ENCODE measurements around the gene PTK7. TPM values are rescaled to one million over a fixed set of nuclear protein-coding genes. Genes with fewer than 3 reads are reported as not detected.
"Not testable (repeated sequence)": the region's sequence is repeated elsewhere in the genome, so short reads cannot be mapped to it uniquely, and the experiment has no call there.

The PTK7 gene
- total and polyA plus RNA-seq, 5 donors from 2014 or later = 0.25 to 2.3 TPM; not detected in 3

DNA sequence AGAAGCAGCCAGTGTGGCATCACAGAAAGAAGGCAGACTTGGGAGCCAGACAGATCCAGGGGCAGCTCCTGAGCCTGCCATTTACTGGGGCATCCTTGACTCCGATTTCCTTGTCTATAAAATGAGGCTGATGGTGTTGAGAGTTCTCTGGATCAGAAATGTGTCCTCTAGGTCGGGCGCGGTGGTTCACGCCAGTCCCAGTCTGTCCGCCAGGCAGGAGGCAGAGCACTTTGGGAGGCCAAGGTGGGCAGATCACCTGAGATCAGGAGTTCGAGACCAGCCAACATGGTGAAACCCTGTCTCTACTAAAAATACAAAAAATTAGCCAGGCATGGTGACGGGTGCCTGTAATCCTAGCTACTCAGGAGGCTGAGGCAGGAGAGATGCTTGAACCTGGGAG, 41.4 kb downstream of the PTK7 start:
- DNase-seq; H3K27ac ChIP-seq (ENCODE audit: insufficient read depth, low read length, poor library complexity, severe bottlenecking); H3K36me3 ChIP-seq (ENCODE audit: control insufficient read depth, insufficient read depth, low read length); H3K4me3 Mint-ChIP-seq; H3K27me3 Mint-ChIP-seq; ATAC-seq (ENCODE audit: low read depth in 2 of 2); H3K4me1 Mint-ChIP-seq; H3K27me3 ChIP-seq (ENCODE audit: control insufficient read depth, insufficient read depth, low read length); H3K4me3 ChIP-seq (ENCODE audit: low read depth, low read length); H3K9me3 Mint-ChIP-seq; H3K27ac Mint-ChIP-seq; H3K4me1 ChIP-seq (ENCODE audit: control insufficient read depth, insufficient read depth, low read length, poor library complexity, severe bottlenecking); H3K36me3 Mint-ChIP-seq; H3K9me3 ChIP-seq (ENCODE audit: control insufficient read depth in 2 of 2, low read length in 2 of 2): not testable (repeated sequence)

DNA sequence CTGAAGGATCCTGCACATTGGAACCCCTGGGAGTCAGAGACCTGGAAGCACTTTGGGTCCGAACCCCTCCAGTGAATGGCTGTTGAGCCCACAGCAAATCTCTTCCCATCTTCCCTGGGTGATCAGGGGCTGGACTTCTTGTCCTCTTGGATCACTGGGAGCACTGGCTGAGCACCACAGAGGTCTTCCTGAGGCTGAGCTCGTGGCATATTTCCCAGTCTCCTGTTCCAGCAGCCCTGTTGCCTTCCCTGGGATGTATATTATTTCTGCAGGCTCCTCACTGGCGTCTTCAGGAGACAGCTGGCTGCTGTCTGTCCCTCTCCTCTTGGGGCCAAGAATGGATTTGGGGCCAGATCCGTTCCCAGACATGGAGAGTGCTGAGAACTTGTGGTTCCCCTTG, 43.4 kb downstream of the PTK7 start:
- Mint-ChIP-seq H3K9me3 (no peaks in the 10 kb centered on the region), H3K27me3 (no peaks in the 10 kb centered on the region), H3K36me3 (no peaks in the 10 kb centered on the region), H3K4me1 (no peaks in the 10 kb centered on the region), H3K4me3 (no peak overlapping the region), H3K27ac (no peak overlapping the region)
- Histone ChIP-seq H3K4me3 (ENCODE audit: low read depth, low read length) (no peak overlapping the region), H3K27me3 (ENCODE audit: control insufficient read depth, insufficient read depth, low read length) (no peaks in the 10 kb centered on the region), H3K27ac (ENCODE audit: insufficient read depth, low read length, poor library complexity, severe bottlenecking) (no peak overlapping the region), H3K4me1 (ENCODE audit: control insufficient read depth, insufficient read depth, low read length, poor library complexity, severe bottlenecking) (no peaks in the 10 kb centered on the region), H3K36me3 (ENCODE audit: control insufficient read depth, insufficient read depth, low read length) (no peaks in the 10 kb centered on the region), H3K9me3 (ENCODE audit: control insufficient read depth in 2 of 2, low read length in 2 of 2) (no peaks in the 10 kb centered on the region)
- ATAC-seq (ENCODE audit: low read depth in 2 of 2) (no peak), DNase-seq (no peak)

DNA sequence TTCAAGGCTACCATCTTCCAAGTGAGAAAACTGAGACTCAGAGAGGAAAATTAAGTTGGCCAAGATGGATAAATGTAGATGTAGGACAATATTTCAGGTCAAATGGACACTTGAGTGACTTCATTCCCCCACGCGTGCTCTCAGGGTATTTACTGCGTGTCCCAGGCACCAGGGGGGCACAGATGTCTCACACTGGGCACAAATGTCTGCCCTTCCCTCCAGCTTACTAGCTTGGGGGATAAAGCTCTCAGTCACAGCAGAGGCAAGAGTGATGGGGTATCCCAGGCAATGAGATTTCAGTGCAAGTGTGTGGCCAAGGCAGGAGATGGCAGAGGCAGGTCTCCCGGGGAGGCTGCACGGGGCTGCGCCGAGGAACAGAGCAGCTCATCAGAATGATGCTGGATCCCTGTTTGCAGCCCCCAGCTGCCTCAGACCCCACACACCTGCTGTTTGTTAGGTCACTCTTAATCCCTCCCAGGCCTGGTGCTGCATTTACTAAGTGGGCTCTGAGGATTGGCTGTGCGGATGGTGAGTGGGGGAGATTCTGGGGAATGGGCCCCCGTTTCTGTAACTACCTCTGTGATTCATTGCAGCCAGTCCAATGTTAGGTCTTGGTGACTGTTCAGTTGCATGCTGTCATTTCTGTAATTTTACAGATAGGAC, 44.1 kb downstream of the PTK7 start:
- ATAC-seq (ENCODE audit: low read depth in 2 of 2) (no peak), DNase-seq (no peak)
- Mint-ChIP-seq H3K36me3 (no peaks in the 10 kb centered on the region), H3K9me3 (no peaks in the 10 kb centered on the region), H3K27ac (no peak overlapping the region), H3K27me3 (no peaks in the 10 kb centered on the region), H3K4me3 (no peak overlapping the region), H3K4me1 (no peaks in the 10 kb centered on the region)
- Histone ChIP-seq H3K27ac (ENCODE audit: insufficient read depth, low read length, poor library complexity, severe bottlenecking) (no peak overlapping the region), H3K36me3 (ENCODE audit: control insufficient read depth, insufficient read depth, low read length) (no peaks in the 10 kb centered on the region), H3K9me3 (ENCODE audit: control insufficient read depth in 2 of 2, low read length in 2 of 2) (no peaks in the 10 kb centered on the region), H3K4me3 (ENCODE audit: low read depth, low read length) (no peak overlapping the region), H3K4me1 (ENCODE audit: control insufficient read depth, insufficient read depth, low read length, poor library complexity, severe bottlenecking) (no peaks in the 10 kb centered on the region), H3K27me3 (ENCODE audit: control insufficient read depth, insufficient read depth, low read length) (no peaks in the 10 kb centered on the region)

DNA sequence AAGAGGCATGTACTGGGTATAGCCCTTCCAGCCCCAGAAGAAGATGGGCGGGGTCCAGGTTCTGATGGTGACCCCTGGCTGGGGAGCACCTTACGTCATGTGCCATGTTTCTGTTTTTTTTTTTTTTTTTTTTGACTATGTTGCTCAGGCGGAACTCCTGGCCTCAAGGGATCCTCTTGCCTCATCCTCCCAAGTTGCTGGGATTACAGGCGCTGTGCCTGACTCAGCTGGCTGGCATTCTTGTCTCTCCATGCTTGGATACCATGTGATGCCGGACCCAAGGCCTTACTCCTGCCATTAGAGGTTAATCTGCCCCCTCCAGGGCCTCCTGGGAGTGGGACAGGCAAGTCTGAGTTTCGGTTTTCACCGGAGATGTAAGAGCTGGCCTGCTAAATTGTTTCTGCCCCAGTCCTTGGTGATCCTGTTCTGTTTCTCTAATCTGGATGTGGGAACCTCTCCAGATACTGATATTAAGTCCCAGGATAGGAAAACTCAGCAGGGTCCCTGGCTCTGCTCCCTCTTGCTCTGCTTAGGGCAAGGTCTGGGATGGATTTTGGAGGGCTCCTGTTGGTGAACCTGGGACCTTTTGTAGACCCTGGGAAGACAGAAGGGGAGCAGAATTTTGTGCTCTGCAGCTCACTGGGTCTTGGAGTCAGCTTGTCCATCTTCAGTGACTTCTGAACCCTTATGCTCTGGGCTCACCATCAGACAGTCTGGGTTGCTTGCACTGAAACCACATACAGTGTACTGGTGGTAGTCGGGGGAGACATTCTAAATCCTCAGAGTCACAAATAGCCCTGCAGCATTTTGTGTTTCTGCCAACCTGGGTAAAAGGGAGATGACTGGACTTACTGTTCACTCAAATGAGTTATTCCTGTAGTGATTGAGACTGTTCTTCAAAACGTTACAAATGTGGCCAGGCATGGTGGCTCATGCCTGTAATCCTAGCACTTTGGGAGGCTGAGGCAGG, 45.1 kb downstream of the PTK7 start:
- no peaks in the 10 kb centered on the region for H3K36me3 ChIP-seq (ENCODE audit: control insufficient read depth, insufficient read depth, low read length)
- no peak overlapping the region for H3K4me3 ChIP-seq (ENCODE audit: low read depth, low read length)
- Mint-ChIP-seq H3K36me3 (no peaks in the 10 kb centered on the region), H3K27ac (no peak overlapping the region), H3K4me3 (no peak overlapping the region), H3K27me3 (no peaks in the 10 kb centered on the region), H3K4me1 (no peaks in the 10 kb centered on the region), H3K9me3 (no peaks in the 10 kb centered on the region)
- H3K27ac ChIP-seq (ENCODE audit: insufficient read depth, low read length, poor library complexity, severe bottlenecking) = no peak overlapping the region
- H3K27me3 ChIP-seq (ENCODE audit: control insufficient read depth, insufficient read depth, low read length) = no peaks in the 10 kb centered on the region
- no peaks in the 10 kb centered on the region for H3K4me1 ChIP-seq (ENCODE audit: control insufficient read depth, insufficient read depth, low read length, poor library complexity, severe bottlenecking)
- no peak for DNase-seq
- H3K9me3 ChIP-seq (ENCODE audit: control insufficient read depth in 2 of 2, low read length in 2 of 2) = no peaks in the 10 kb centered on the region
- no peak for ATAC-seq (ENCODE audit: low read depth in 2 of 2)

DNA sequence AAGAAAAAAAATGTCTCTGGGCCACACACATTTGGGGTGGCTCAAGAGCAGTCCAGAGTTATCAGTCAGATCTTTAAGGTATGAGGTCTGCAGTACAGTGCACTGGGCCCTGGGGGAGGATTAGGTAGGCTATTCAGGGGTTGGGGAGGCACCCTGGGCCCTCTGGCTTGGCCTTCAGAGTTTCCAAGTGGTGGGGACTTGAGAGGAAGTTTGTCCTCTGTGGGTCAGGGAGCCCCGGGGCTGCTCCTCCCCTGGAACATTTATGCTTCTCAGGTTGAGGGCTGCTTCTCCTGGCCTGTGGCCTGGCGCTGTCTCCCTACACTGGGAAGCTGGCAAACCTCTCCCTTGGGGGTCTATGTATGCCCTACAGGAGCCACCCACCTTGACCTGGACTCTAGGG, 46.0 kb downstream of the PTK7 start:
- Mint-ChIP-seq H3K27me3 (no peaks in the 10 kb centered on the region), H3K9me3 (no peaks in the 10 kb centered on the region), H3K4me3 (no peak overlapping the region), H3K36me3 (no peaks in the 10 kb centered on the region), H3K4me1 (no peaks in the 10 kb centered on the region), H3K27ac (no peak overlapping the region)
- Histone ChIP-seq H3K27me3 (ENCODE audit: control insufficient read depth, insufficient read depth, low read length) (no peaks in the 10 kb centered on the region), H3K9me3 (ENCODE audit: control insufficient read depth in 2 of 2, low read length in 2 of 2) (no peaks in the 10 kb centered on the region), H3K27ac (ENCODE audit: insufficient read depth, low read length, poor library complexity, severe bottlenecking) (no peak overlapping the region), H3K4me1 (ENCODE audit: control insufficient read depth, insufficient read depth, low read length, poor library complexity, severe bottlenecking) (no peaks in the 10 kb centered on the region), H3K4me3 (ENCODE audit: low read depth, low read length) (no peak overlapping the region), H3K36me3 (ENCODE audit: control insufficient read depth, insufficient read depth, low read length) (no peaks in the 10 kb centered on the region)
- DNase-seq (no peak), ATAC-seq (ENCODE audit: low read depth in 2 of 2) (no peak)

DNA sequence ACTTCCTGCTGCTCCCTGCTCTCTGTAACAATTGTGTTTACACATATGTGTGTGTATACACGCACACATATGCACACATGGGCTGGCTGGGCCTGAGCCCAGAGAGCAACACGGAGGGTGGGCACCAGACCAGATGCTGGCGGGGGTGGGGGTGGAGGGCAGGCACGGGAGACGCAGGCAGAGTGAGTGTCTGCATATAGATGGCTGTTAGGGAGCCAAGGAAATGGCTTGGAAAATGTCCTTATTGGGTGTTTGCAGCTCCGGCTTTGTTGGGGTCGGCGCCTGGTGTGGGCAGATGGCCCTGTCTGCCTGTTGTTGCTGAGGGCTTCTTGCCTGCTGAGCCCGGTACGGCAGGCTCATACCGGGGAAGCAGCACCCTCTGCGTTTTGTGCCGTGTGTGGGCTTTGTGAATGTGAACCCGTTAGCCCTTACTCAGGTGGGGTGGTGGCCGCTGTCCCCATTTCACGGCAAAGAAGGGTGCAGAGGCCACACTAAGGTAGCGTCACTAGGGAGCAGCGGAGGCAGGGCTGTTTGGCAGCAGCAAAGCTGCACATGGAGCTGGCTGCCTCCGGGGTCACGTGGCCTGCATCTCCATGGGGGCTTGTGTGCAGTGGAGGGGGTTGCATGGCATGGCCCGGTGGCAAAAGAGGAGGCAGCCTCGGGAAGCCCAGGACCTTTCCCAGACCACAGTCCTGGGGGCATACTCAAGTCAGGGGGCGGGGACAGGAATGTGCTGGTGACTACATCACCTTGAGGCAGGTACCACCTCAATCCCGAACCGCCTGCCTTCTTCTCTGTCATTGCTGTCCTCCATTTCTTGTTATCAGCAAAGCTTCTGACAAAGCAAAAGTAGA, 47.6 kb downstream of the PTK7 start:
- H3K27me3 Mint-ChIP-seq = no peaks in the 10 kb centered on the region
- ATAC-seq (ENCODE audit: low read depth in 2 of 2) (no peak), DNase-seq (no peak)
- Histone ChIP-seq H3K36me3 (ENCODE audit: control insufficient read depth, insufficient read depth, low read length) (no peaks in the 10 kb centered on the region), H3K27ac (ENCODE audit: insufficient read depth, low read length, poor library complexity, severe bottlenecking) (no peak overlapping the region), H3K4me1 (ENCODE audit: control insufficient read depth, insufficient read depth, low read length, poor library complexity, severe bottlenecking) (no peaks in the 10 kb centered on the region), H3K4me3 (ENCODE audit: low read depth, low read length) (no peak overlapping the region), H3K9me3 (ENCODE audit: control insufficient read depth in 2 of 2, low read length in 2 of 2) (no peaks in the 10 kb centered on the region), H3K27me3 (ENCODE audit: control insufficient read depth, insufficient read depth, low read length) (no peaks in the 10 kb centered on the region)
- no peaks in the 10 kb centered on the region for H3K36me3 Mint-ChIP-seq
- H3K9me3 Mint-ChIP-seq = no peaks in the 10 kb centered on the region
- H3K27ac Mint-ChIP-seq = no peak overlapping the region
- H3K4me3 Mint-ChIP-seq = no peak overlapping the region
- H3K4me1 Mint-ChIP-seq = no peaks in the 10 kb centered on the region

DNA sequence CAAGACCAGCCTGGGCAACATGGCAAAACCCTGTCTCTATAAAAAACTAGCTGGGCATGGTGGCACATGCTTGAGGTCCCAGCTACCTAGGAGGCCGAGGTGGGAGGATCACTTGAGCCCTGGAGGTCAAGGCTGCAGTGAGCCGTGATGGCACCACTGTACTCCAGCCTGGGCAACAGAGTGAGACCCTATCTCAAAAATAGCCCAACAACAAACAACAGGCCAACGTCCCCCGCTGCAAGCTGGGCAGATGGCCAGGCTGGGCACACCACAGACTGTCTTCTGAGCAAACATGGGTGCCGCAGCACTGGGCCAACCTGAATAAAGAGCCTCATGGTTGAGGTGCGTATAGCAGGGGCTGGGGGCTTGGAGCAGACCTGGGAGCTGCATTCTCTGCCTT, 48.4 kb downstream of the PTK7 start:
- DNase-seq (no peak), ATAC-seq (ENCODE audit: low read depth in 2 of 2) (no peak)
- Mint-ChIP-seq H3K9me3 (no peaks in the 10 kb centered on the region), H3K4me1 (no peaks in the 10 kb centered on the region), H3K36me3 (no peaks in the 10 kb centered on the region), H3K4me3 (no peak overlapping the region), H3K27ac (no peak overlapping the region), H3K27me3 (no peaks in the 10 kb centered on the region)
- Histone ChIP-seq H3K27ac (ENCODE audit: insufficient read depth, low read length, poor library complexity, severe bottlenecking) (no peak overlapping the region), H3K4me1 (ENCODE audit: control insufficient read depth, insufficient read depth, low read length, poor library complexity, severe bottlenecking) (no peaks in the 10 kb centered on the region), H3K4me3 (ENCODE audit: low read depth, low read length) (no peak overlapping the region), H3K9me3 (ENCODE audit: control insufficient read depth in 2 of 2, low read length in 2 of 2) (no peaks in the 10 kb centered on the region), H3K36me3 (ENCODE audit: control insufficient read depth, insufficient read depth, low read length) (no peaks in the 10 kb centered on the region), H3K27me3 (ENCODE audit: control insufficient read depth, insufficient read depth, low read length) (no peaks in the 10 kb centered on the region)
